ENCODE results near the gene E2F2.

E2F2 gene

DNA sequence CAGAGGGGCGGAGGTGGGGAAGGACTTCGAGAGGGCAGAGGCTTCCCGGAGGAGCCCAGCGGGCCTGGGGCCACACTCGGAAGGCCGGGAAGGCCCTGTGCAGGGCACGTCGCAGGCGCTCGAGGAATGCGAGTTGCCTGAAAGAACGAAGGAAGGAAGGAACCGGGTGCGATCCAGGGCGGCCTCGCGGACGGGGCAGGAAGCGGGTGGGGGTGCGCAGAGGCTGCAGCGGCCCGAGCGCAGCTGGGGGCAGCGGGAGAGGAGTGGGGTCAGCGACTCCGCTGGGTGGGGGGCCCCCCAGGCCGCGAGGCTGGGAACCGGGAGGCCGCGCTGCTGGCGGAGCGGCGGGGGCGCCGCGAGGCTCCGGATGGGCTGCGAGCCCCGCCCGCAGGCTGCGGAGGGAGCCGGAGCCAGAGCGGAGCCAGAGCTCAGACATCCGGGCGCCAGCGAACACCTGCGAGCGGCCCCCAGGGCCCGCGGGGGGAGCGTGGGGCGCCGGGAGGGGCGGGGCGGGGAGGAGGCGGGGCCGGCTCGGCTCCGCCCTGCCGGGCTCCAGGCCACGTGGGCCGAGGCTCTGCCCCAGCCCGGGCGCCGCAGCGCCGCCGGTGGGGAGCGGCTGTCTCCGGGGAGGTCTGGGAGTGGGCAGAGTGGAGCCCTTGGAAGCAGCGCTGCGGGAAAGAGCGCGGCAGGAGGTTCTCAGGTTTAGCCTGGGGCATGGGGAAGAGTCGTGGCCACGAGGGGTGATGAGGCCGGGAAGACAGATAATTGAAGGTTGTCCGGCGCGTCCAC lies 23.6 kb upstream of the E2F2 start:
- peaks cover 39 to 42% of the 10 kb centered on the region in 2 experiments for H3K4me1 ChIP-seq (ENCODE audit: control insufficient read depth in 1 of 2, insufficient read depth in 1 of 2, low read depth in 1 of 2, low read length in 1 of 2)
- H3K36me3 ChIP-seq, result no peaks in the 10 kb centered on the region
- H3K9me3 ChIP-seq, result no peaks in the 10 kb centered on the region
- H3K27ac ChIP-seq, result peak overlapping the region; percentile 61
- peaks cover 85% of the 10 kb centered on the region for H3K27me3 ChIP-seq
- H3K4me3 ChIP-seq (ENCODE audit: low read depth in 1 of 2, low read length in 1 of 2), result peak overlapping the region; percentile 58 to 76
- TF ChIP-seq, protein P1, sequence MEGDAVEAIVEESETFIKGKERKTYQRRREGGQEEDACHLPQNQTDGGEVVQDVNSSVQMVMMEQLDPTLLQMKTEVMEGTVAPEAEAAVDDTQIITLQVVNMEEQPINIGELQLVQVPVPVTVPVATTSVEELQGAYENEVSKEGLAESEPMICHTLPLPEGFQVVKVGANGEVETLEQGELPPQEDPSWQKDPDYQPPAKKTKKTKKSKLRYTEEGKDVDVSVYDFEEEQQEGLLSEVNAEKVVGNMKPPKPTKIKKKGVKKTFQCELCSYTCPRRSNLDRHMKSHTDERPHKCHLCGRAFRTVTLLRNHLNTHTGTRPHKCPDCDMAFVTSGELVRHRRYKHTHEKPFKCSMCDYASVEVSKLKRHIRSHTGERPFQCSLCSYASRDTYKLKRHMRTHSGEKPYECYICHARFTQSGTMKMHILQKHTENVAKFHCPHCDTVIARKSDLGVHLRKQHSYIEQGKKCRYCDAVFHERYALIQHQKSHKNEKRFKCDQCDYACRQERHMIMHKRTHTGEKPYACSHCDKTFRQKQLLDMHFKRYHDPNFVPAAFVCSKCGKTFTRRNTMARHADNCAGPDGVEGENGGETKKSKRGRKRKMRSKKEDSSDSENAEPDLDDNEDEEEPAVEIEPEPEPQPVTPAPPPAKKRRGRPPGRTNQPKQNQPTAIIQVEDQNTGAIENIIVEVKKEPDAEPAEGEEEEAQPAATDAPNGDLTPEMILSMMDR (IDR thresholded peaks at IDR 0.05), result peak; percentile 47

DNA sequence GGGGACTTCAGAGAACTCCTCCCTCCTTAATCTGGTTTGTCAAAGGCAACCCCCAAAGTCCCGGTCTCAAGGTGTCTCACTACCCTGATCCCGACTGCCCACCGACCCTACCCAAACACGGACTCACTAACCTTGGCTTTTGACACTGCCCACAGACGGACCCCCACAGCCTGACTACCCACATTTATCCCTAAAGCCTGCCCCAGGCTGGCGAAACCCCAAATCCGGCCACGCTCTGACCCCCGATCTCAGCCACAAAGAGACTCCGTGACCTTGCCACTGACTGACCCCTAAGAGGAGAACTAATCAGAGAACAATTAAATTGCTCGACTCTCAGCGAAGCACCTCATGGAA lies 23.1 kb upstream of the E2F2 start:
- Histone ChIP-seq H3K27ac (peak overlapping the region; percentile 61), H3K4me3 (ENCODE audit: low read depth in 1 of 2, low read length in 1 of 2) (peak overlapping the region; percentile 58 to 76), H3K4me1 (ENCODE audit: control insufficient read depth in 1 of 2, insufficient read depth in 1 of 2, low read depth in 1 of 2, low read length in 1 of 2) (peaks cover 35 to 38% of the 10 kb centered on the region in 2 experiments), H3K9me3 (no peaks in the 10 kb centered on the region), H3K27me3 (peaks cover 91% of the 10 kb centered on the region), H3K36me3 (no peaks in the 10 kb centered on the region)
- TF ChIP-seq, protein P1 (IDR thresholded peaks at IDR 0.05), result no peak

DNA sequence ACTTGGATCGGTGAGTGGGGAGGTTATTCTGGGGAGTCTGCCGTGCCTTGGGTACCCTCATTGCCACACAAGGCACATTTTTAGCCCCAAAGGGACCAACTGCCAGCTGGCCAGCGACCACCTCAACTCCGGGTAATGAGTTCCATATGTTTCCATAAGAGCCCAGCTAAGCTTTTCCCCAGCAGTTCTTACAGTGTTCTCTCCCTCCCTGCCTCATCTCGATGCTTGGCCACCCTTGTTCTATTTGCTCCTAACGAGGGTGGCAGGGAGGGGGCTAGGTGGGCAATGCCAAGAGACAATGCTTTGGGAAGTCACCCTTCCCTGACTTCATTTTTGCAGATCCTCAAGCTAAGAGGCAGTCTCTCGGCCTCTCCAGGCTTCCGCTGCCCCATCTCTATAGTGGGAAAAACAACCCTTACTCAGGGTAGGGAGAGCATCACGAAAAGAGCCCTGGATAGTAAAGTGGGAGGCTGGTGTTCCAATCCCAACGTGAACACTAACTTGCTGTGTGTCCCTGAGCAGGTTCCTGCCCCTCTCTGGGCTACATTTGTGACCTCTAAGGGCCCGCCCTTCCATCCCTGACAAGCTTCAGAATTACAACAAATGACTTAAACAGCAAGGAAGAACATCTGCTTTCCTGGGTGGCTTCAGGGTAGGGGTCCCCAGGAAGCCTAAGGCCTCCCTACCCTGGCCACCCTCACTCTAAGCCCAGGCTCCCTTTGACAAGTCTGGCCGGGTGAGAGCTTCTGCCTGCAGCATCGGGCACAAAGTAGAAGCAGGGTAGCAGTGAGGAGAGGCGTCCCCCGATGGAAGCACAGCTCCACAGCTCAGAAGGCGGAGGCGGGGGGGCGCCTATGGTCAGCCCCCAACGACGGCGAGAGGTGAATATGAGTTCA lies 22.4 kb upstream of the E2F2 start:
- Histone ChIP-seq H3K9me3 (no peaks in the 10 kb centered on the region), H3K27ac (no peak overlapping the region), H3K4me3 (ENCODE audit: low read depth in 1 of 2, low read length in 1 of 2) (peak overlapping the region in 1 of 2 experiments; percentile 58), H3K4me1 (ENCODE audit: control insufficient read depth in 1 of 2, insufficient read depth in 1 of 2, low read depth in 1 of 2, low read length in 1 of 2) (peaks cover 29 to 32% of the 10 kb centered on the region in 2 experiments), H3K36me3 (no peaks in the 10 kb centered on the region), H3K27me3 (peaks cover 97% of the 10 kb centered on the region)
- TF ChIP-seq, protein P1 (IDR thresholded peaks at IDR 0.05), result no peak

DNA sequence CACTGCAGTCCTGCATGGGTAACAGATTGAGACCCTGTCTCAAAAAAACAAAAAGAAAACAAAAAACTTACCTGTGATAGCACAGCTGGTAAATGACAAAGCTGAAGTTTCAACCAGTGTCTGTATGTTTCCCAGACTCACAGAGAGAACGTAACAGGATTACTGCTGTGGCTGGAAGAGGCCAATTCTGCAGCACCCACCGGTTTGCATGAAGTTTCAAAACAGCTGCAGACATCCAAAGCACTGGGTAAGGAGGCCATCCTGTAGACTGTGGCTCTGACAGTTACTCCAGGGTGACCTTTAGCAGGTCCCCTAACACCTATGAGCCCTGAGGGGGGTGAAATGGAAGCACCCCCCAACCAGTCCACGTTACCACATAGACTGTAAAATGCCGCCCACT lies 20.8 kb upstream of the E2F2 start:
- no peak overlapping the region for H3K4me3 ChIP-seq (ENCODE audit: low read depth in 1 of 2, low read length in 1 of 2)
- no peak overlapping the region for H3K27ac ChIP-seq
- H3K9me3 ChIP-seq, result no peaks in the 10 kb centered on the region
- H3K4me1 ChIP-seq (ENCODE audit: control insufficient read depth in 1 of 2, insufficient read depth in 1 of 2, low read depth in 1 of 2, low read length in 1 of 2), result peaks cover 16 to 18% of the 10 kb centered on the region in 2 experiments
- H3K27me3 ChIP-seq, result peaks cover 97% of the 10 kb centered on the region
- H3K36me3 ChIP-seq, result no peaks in the 10 kb centered on the region
- TF ChIP-seq, protein P1 (IDR thresholded peaks at IDR 0.05), result no peak

DNA sequence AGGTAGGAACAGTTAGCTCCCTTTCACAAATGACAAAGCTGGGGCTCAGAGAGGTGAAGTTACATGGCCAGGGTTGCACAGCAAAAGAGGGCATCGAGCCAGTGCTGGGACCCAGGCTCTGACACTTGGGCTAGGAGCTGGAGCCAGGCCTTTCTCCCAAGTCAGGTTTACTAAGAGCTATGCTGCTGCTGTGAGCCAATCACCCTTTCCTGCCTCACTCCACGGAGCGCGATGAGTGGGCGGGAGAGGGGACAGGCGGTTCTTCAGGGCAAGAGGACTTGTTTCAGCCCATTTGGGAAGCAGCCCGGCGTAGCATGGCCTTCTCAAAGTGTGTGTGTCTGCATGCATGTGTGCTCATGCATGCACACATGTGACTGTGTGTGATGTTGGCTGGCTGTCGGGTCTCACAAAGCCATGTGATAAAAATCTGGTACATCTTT lies 17.7 kb upstream of the E2F2 start:
- Histone ChIP-seq H3K36me3 (no peaks in the 10 kb centered on the region), H3K27ac (no peak overlapping the region), H3K4me3 (ENCODE audit: low read depth in 1 of 2, low read length in 1 of 2) (no peak overlapping the region), H3K9me3 (no peaks in the 10 kb centered on the region), H3K4me1 (ENCODE audit: control insufficient read depth in 1 of 2, insufficient read depth in 1 of 2, low read depth in 1 of 2, low read length in 1 of 2) (no peaks in the 10 kb centered on the region), H3K27me3 (peaks cover 79% of the 10 kb centered on the region)
- TF ChIP-seq, protein P1 (IDR thresholded peaks at IDR 0.05), result no peak

Measured in neutrophil (primary cell).